Endothelial cell of umbilical vein (primary cell): ENCODE measurements around the gene NTN5. TPM values are rescaled to one million over a fixed set of nuclear protein-coding genes. Genes with fewer than 3 reads are reported as not detected.
"Not testable (repeated sequence)": the region's sequence is repeated elsewhere in the genome, so short reads cannot be mapped to it uniquely, and the experiment has no call there.

Experiments
- BruUV-seq: library from RNA; stranded (reverse); fragments of 400-500 nt; replicated peaks from 2 replicates; lab custom pipeline; 2021; lab: Mats Ljungman, UMichigan
- CTCF ChIA-PET: fragments of 300-600, 350-600 bp; sonication (Branson Sonifier 250); formaldehyde crosslinking; loops from one replicate; lab custom pipeline; 2021; ENCODE audit warnings: antibody characterized with exemption, inconsistent platforms; lab: Charles Lee
- POLR2A ChIA-PET: fragments of 300-600, 350-600 bp; sonication (Branson Sonifier 250); formaldehyde crosslinking; loops from one replicate; lab custom pipeline; 2021; ENCODE audit warnings: antibody characterized with exemption, inconsistent platforms; lab: Charles Lee
- DNase-seq: peaks from one replicate; pipeline ENCODE4 v3.0.0-alpha.2; 2011; ENCODE audit warnings: low read depth, low spot score
- FAIRE-seq: peaks from 2 replicates; lab custom pipeline; 2011; peaks lifted over from hg19 to GRCh38; lab: Jason Lieb, UNC
- H2AFZ ChIP-seq: 2 replicates; pipeline ENCODE4 v1.6.0; 2012; ENCODE audit warnings: low read depth, low read length, control low read depth, inconsistent platforms
- H3K27ac ChIP-seq: 2 replicates; pipeline ENCODE4 v1.5.1; 2011; ENCODE audit warnings: low read depth, mild to moderate bottlenecking, control low read depth, low read length, moderate library complexity; ENCODE audit not compliant: insufficient read depth
- H3K27me3 ChIP-seq, 2 experiments: 2 replicates each; pipeline versions ENCODE4 v1.6.0 to v1.6.1; 2011; ENCODE audit warnings: low read length in 2 of 2, mixed read lengths in 1 of 2; ENCODE audit not compliant: control insufficient read depth in 2 of 2, insufficient read depth in 2 of 2
- H3K36me3 ChIP-seq, 2 experiments: 2 replicates in 1 of 2; 3 replicates in 1 of 2; pipeline ENCODE4 v1.5.1; 2011; ENCODE audit warnings: low read length in 2 of 2, mild to moderate bottlenecking in 1 of 2, moderate library complexity in 1 of 2; ENCODE audit not compliant: control insufficient read depth in 2 of 2, insufficient read depth in 2 of 2; ENCODE audit errors: extremely low read depth in 1 of 2
- H3K4me1 ChIP-seq: 3 replicates; pipeline ENCODE4 v1.5.1; 2011; ENCODE audit warnings: mild to moderate bottlenecking, low read length; ENCODE audit not compliant: control insufficient read depth, insufficient read depth; ENCODE audit errors: extremely low read depth
- H3K4me2 ChIP-seq: 2 replicates; pipeline ENCODE4 v1.6.1; 2011; ENCODE audit warnings: low read length, control low read depth, mixed read lengths; ENCODE audit not compliant: insufficient read depth
- H3K4me3 ChIP-seq, 3 experiments: fragments of 200-600 bp in 1 of 3; sonication (generic), shearing (Covaris generic) in 1 of 3; replicated peaks in 1 of 3; 2 replicates each; pipeline ENCODE4 v1.5.1; 2011 to 2016; ENCODE audit warnings: control low read depth in 3 of 3, low read length in 3 of 3, mild to moderate bottlenecking in 2 of 3, inconsistent platforms in 1 of 3, low read depth in 1 of 3, moderate library complexity in 1 of 3; ENCODE audit not compliant: insufficient read depth in 1 of 3
- H3K79me2 ChIP-seq: 2 replicates; pipeline ENCODE4 v1.6.0; 2012; ENCODE audit warnings: low read length, inconsistent platforms; ENCODE audit not compliant: control insufficient read depth, insufficient read depth
- H3K9ac ChIP-seq: replicated peaks from 2 replicates; pipeline ENCODE3; 2011; ENCODE audit warnings: low read length, control low read depth; ENCODE audit not compliant: insufficient read depth; ENCODE audit errors: extremely low read depth
- H3K9me1 ChIP-seq: replicated peaks from 3 replicates; pipeline ENCODE4 v1.6.0; 2011; ENCODE audit warnings: mild to moderate bottlenecking, low read length; ENCODE audit not compliant: control insufficient read depth, insufficient read depth; ENCODE audit errors: extremely low read depth
- H3K9me3 ChIP-seq: replicated peaks from 2 replicates; pipeline ENCODE4 v1.5.1; 2012; ENCODE audit warnings: low read length, inconsistent platforms; ENCODE audit not compliant: control insufficient read depth, insufficient read depth
- H4K20me1 ChIP-seq: replicated peaks from 2 replicates; pipeline ENCODE3; 2011; ENCODE audit warnings: mild to moderate bottlenecking, low read length; ENCODE audit not compliant: control insufficient read depth, insufficient read depth; ENCODE audit errors: extremely low read depth
- CTCF ChIP-seq, 2 donors: IDR thresholded peaks; 1 replicate in 1 of 2; 2 replicates in 1 of 2; pipeline ENCODE4 v1.5.1; 2011; ENCODE audit warnings: low read length in 2 of 2, mild to moderate bottlenecking in 2 of 2, moderate library complexity in 2 of 2, control low read depth in 1 of 2, inconsistent platforms in 1 of 2, low read depth in 1 of 2; ENCODE audit not compliant: insufficient read depth in 1 of 2; ENCODE audit errors: extremely low read depth in 1 of 2
- EZH2 ChIP-seq: IDR thresholded peaks from 2 replicates; pipeline ENCODE4 v1.6.1; 2012; ENCODE audit warnings: borderline replicate concordance, low read depth, mild to moderate bottlenecking, moderate library complexity, low read length, inconsistent platforms; ENCODE audit not compliant: severe bottlenecking
- FOS ChIP-seq: IDR thresholded peaks from 2 replicates; pipeline ENCODE4 v1.6.1; 2011; ENCODE audit warnings: mild to moderate bottlenecking, low read length, moderate library complexity, borderline replicate concordance; ENCODE audit not compliant: insufficient read depth
- GATA2 ChIP-seq: IDR thresholded peaks from 2 replicates; pipeline ENCODE4 v1.7.0; 2011; ENCODE audit warnings: low read depth, mild to moderate bottlenecking, moderate library complexity, mixed read lengths, low read length; ENCODE audit not compliant: insufficient read length, insufficient read depth
- JUN ChIP-seq: IDR thresholded peaks from 2 replicates; pipeline ENCODE4 v1.6.1; 2011; ENCODE audit warnings: borderline replicate concordance, low read depth; ENCODE audit not compliant: insufficient read length, insufficient read depth
- MAX ChIP-seq: IDR thresholded peaks from 2 replicates; pipeline ENCODE4 v1.6.1; 2011; ENCODE audit not compliant: insufficient read depth, insufficient read length
- MYC ChIP-seq: IDR thresholded peaks from one replicate; pipeline ENCODE4 v1.6.1; 2011; ENCODE audit warnings: mild to moderate bottlenecking, low read depth, low read length
- POLR2A ChIP-seq: IDR thresholded peaks from 2 replicates; pipeline ENCODE4 v1.6.1; 2012; ENCODE audit warnings: low read depth, mild to moderate bottlenecking, control low read depth, low read length
- POLR2AphosphoS5 ChIP-seq: IDR thresholded peaks from 2 replicates; pipeline ENCODE4 v1.6.1; 2012; ENCODE audit warnings: low read depth, mild to moderate bottlenecking, control low read depth, low read length, moderate library complexity; ENCODE audit not compliant: insufficient read depth
- dilution Hi-C: fragments of 300-500 bp; cut with MboI; formaldehyde crosslinking; loops from one replicate; pipeline ENCODE4 v1.15.0; 2019; ENCODE audit warnings: low sequenced_read_pairs; ENCODE audit not compliant: extremely low pct_ligation_motif_present
- intact Hi-C: fragments of 100-400 bp; cut with micrococcal nuclease; formaldehyde crosslinking; loops from one replicate; pipeline ENCODE4 v1.10.0; 2022
- polyA plus RNA-seq, 4 experiments: library from polyadenylated mRNA; depleted of rRNA in 3 of 4; stranded (reverse) in 3 of 4; unstranded in 1 of 4; fragments of >200 nt; gene quantifications; 2 replicates each; pipeline versions ENCODE4 v1.2.1 to v1.2.3, GENCODE V29; 2011 to 2012; ENCODE audit warnings: missing spikeins in 1 of 4
- total RNA-seq: library from RNA; stranded (reverse); gene quantifications from 2 replicates; pipeline ENCODE4 v1.2.3, GENCODE V29; 2021

NTN5 gene
- total and polyA plus RNA-seq, 2 donors (not counting 3 experiments of a cell fraction or from before 2014, with no cell fraction given) = 0.11 TPM; not detected in 1

- Histone ChIP-seq H3K79me2 (no peaks in the 10 kb centered on the region), H3K9ac (no peak overlapping the region), H3K9me3 (no peaks in the 10 kb centered on the region), H3K4me1 (no peaks in the 10 kb centered on the region), H3K36me3 (no peaks in the 10 kb centered on the region), H3K27ac (no peak overlapping the region), H3K27me3 (peaks cover 0 to 2% of the 10 kb centered on the region in 2 experiments), H3K4me2 (no peak overlapping the region), H4K20me1 (no peaks in the 10 kb centered on the region), H3K9me1 (no peaks in the 10 kb centered on the region), H3K4me3 (no peak overlapping the region), H2AFZ (no peak overlapping the region)
- dilution Hi-C loops = no loop called here
- no peak for FAIRE-seq
- no TSS peak for BruUV-seq
- ChIA-PET POLR2A (no interaction called here), CTCF (interaction anchor here (0.7 to 2.2 kb wide), 3 partner anchors 10 to 13 kb away, joined by 3 to 11 read pairs (median 3); no protein-coding TSS in a partner anchor)
- no peak for TF ChIP-seq EZH2
- TF ChIP-seq POLR2AphosphoS5 = no peak
- TF ChIP-seq JUN = no peak
- TF ChIP-seq MYC = no peak
- no peak for TF ChIP-seq CTCF (IDR thresholded peaks at IDR 0.05; ENCODE audit: extremely low read depth in 1 of 2, insufficient read depth in 1 of 2, low read depth in 1 of 2, low read length in 2 of 2)
- no peak for TF ChIP-seq MAX
- no peak for TF ChIP-seq FOS
- no peak for TF ChIP-seq GATA2
- no peak for TF ChIP-seq POLR2A
- intact Hi-C loops = no loop called here
- no peak for DNase-seq
These were observed 15.0 kb upstream of the NTN5 start for GRCh38 chr19:48687776-48688175.

GRCh38 chr19:48686637-48687036 is 13.8 kb upstream of the NTN5 start:
- H3K9me3 ChIP-seq, H4K20me1 ChIP-seq, H3K79me2 ChIP-seq, BruUV-seq, H3K9ac ChIP-seq, DNase-seq, POLR2A ChIA-PET, H3K27ac ChIP-seq, FAIRE-seq, H2AFZ ChIP-seq, H3K4me2 ChIP-seq, H3K36me3 ChIP-seq, intact Hi-C loops, H3K4me3 ChIP-seq, dilution Hi-C loops, H3K9me1 ChIP-seq, H3K4me1 ChIP-seq, H3K27me3 ChIP-seq: not testable (repeated sequence)
- CTCF ChIA-PET = interaction anchor here (1.4 to 2.2 kb wide), 2 partner anchors 12 to 13 kb away, joined by 3 to 11 read pairs; no protein-coding TSS in a partner anchor
